Measurements from ENCODE around the gene MYO9B. TPM values are rescaled to one million over a fixed set of nuclear protein-coding genes. Genes with fewer than 3 reads are reported as not detected.

Gene MYO9B
- total and polyA plus RNA-seq, 2 of the 13 experiments (the other 11 are each of a cell fraction or from before 2014, with no cell fraction given) = 18.0 to 18.3 TPM

DNA sequence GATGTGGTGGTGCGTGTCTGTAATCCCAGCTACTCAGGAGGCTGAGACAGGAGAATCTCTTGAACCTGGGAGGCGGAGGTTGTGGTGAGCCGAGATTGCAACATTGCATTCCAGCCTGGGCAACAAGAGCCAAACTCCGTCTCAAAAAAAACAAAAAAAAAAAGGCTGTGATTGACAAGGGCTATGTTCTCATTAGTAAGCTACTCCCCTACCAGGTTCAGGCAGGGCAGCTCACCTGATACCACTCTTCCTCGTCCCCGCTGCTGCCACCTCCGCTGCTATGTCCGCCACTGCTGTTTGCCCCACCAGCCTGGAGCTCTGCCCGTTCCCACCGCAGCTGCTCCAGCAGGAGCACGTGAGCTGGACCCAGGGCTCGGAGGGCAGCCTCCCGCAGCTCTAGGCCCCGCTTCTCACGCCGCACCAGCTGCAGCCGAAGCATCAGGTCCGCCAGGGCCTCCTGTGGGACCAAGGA is 179.6 kb downstream of the MYO9B start (continued):
- TF ChIP-seq, protein P1, sequence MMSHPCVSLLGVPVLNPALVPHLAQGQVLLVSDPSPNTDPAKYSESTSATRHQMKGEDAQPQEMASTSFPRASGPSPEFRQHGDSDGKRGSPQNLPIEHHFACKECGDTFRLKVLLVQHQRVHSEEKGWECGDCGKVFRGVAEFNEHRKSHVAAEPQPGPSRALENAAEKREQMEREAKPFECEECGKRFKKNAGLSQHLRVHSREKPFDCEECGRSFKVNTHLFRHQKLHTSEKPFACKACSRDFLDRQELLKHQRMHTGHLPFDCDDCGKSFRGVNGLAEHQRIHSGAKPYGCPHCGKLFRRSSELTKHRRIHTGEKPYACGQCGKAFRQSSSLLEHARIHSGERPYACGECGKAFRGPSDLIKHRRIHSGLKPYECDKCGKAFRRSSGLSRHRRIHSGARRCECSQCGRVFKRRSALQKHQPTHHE (CRISPR knock-in tag; IDR thresholded peaks at IDR 0.05; ENCODE audit: borderline replicate concordance) = no peak
- TF ChIP-seq ZNF709 (CRISPR knock-in tag; IDR thresholded peaks at IDR 0.05) = no peak
- TF ChIP-seq ZNF225 (CRISPR knock-in tag; IDR thresholded peaks at IDR 0.05) = no peak
- TF ChIP-seq TOPORS (CRISPR knock-in tag; IDR thresholded peaks at IDR 0.05) = no peak
- TF ChIP-seq ZNF747 (CRISPR knock-in tag; IDR thresholded peaks at IDR 0.05; ENCODE audit: borderline replicate concordance) = 0 out of 2 replicates have a peak, but pooled peaks have one; percentile 67
- TF ChIP-seq ZNF670 (CRISPR knock-in tag; IDR thresholded peaks at IDR 0.05; ENCODE audit: borderline replicate concordance) = no peak
- TF ChIP-seq, protein P2, sequence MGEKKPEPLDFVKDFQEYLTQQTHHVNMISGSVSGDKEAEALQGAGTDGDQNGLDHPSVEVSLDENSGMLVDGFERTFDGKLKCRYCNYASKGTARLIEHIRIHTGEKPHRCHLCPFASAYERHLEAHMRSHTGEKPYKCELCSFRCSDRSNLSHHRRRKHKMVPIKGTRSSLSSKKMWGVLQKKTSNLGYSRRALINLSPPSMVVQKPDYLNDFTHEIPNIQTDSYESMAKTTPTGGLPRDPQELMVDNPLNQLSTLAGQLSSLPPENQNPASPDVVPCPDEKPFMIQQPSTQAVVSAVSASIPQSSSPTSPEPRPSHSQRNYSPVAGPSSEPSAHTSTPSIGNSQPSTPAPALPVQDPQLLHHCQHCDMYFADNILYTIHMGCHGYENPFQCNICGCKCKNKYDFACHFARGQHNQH (CRISPR knock-in tag; IDR thresholded peaks at IDR 0.05) = 0 out of 2 replicates have a peak, but pooled peaks have one; percentile 40
- peak; percentile 13; the same call in 1 of the 2 replicates for TF ChIP-seq ZMYM4 (CRISPR knock-in tag; IDR thresholded peaks at IDR 0.05)
- no peak for TF ChIP-seq ZNF451 (CRISPR knock-in tag; IDR thresholded peaks at IDR 0.05)
- TF ChIP-seq PPARG (CRISPR knock-in tag; conservative IDR thresholded peaks at IDR 0.05) = no peak
- TF ChIP-seq EEA1 (CRISPR knock-in tag; IDR thresholded peaks at IDR 0.05; ENCODE audit: borderline replicate concordance) = no peak
- peak; percentile 61 for TF ChIP-seq ZNF121 (CRISPR knock-in tag; IDR thresholded peaks at IDR 0.05)
- peak; percentile 13; the same call in 1 of the 3 replicates for TF ChIP-seq MXI1 (IDR thresholded peaks at IDR 0.05; ENCODE audit: borderline replicate concordance, low read depth, low read length)
- TF ChIP-seq ZNF263 (CRISPR knock-in tag; IDR thresholded peaks at IDR 0.05) = no peak
- TF ChIP-seq NCOA1 (CRISPR knock-in tag; IDR thresholded peaks at IDR 0.05) = no peak
- TF ChIP-seq ARNT (IDR thresholded peaks at IDR 0.05) = no peak
- TF ChIP-seq ZNF788 (CRISPR knock-in tag; IDR thresholded peaks at IDR 0.05; ENCODE audit: borderline replicate concordance) = peak; percentile 77
- no peak for TF ChIP-seq ZNF20 (CRISPR knock-in tag; IDR thresholded peaks at IDR 0.05)
- no peak for TF ChIP-seq TBX3 (IDR thresholded peaks at IDR 0.05; ENCODE audit: borderline replicate concordance)
- TF ChIP-seq ASH2L (IDR thresholded peaks at IDR 0.05; ENCODE audit: insufficient read length, low read depth, low read length) = no peak
- peak; percentile 60 for TF ChIP-seq SALL1 (CRISPR knock-in tag; IDR thresholded peaks at IDR 0.05)
- no peak for TF ChIP-seq ZNF207 (IDR thresholded peaks at IDR 0.05; ENCODE audit: borderline replicate concordance)
- TF ChIP-seq, protein P3, sequence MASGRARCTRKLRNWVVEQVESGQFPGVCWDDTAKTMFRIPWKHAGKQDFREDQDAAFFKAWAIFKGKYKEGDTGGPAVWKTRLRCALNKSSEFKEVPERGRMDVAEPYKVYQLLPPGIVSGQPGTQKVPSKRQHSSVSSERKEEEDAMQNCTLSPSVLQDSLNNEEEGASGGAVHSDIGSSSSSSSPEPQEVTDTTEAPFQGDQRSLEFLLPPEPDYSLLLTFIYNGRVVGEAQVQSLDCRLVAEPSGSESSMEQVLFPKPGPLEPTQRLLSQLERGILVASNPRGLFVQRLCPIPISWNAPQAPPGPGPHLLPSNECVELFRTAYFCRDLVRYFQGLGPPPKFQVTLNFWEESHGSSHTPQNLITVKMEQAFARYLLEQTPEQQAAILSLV (CRISPR knock-in tag; IDR thresholded peaks at IDR 0.05; ENCODE audit: borderline replicate concordance) = no peak
- no peak for TF ChIP-seq ZNF777 (CRISPR knock-in tag; IDR thresholded peaks at IDR 0.05)
- TF ChIP-seq, protein P4, sequence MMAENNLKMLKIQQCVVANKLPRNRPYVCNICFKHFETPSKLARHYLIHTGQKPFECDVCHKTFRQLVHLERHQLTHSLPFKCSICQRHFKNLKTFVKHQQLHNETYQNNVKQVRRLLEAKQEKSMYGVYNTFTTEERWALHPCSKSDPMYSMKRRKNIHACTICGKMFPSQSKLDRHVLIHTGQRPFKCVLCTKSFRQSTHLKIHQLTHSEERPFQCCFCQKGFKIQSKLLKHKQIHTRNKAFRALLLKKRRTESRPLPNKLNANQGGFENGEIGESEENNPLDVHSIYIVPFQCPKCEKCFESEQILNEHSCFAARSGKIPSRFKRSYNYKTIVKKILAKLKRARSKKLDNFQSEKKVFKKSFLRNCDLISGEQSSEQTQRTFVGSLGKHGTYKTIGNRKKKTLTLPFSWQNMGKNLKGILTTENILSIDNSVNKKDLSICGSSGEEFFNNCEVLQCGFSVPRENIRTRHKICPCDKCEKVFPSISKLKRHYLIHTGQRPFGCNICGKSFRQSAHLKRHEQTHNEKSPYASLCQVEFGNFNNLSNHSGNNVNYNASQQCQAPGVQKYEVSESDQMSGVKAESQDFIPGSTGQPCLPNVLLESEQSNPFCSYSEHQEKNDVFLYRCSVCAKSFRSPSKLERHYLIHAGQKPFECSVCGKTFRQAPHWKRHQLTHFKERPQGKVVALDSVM (CRISPR knock-in tag; IDR thresholded peaks at IDR 0.05) = peak; percentile 99
- TF ChIP-seq NFIB (CRISPR knock-in tag; IDR thresholded peaks at IDR 0.05; ENCODE audit: borderline replicate concordance) = no peak
- TF ChIP-seq SP140L (CRISPR knock-in tag; IDR thresholded peaks at IDR 0.05; ENCODE audit: borderline replicate concordance) = no peak
